ENCODE measurements around the gene SHC2. TPM values are rescaled to one million over a fixed set of nuclear protein-coding genes. Genes with fewer than 3 reads are reported as not detected.
"Not testable (repeated sequence)": the region's sequence is repeated elsewhere in the genome, so short reads cannot be mapped to it uniquely, and the experiment has no call there.

Gene SHC2
- polyA plus RNA-seq, 3 donors, result 15.4 to 162 (median 39.4) TPM

GRCh38 chr19:457636-458035 lies 3.2 kb downstream of the SHC2 start:
- H3K27ac ChIP-seq (ENCODE audit: low read depth, low read length), result no peak overlapping the region
- WGBS, 3 donors, result 91 to 98% (median 96%) methylated on average over 28 to 30 of the region's 30 CpGs

GRCh38 chr19:456547-457110 lies 4.2 kb downstream of the SHC2 start:
- 82 to 90% (median 86%) methylated on average over 18 of the region's 18 CpGs for WGBS, 3 donors

DNA sequence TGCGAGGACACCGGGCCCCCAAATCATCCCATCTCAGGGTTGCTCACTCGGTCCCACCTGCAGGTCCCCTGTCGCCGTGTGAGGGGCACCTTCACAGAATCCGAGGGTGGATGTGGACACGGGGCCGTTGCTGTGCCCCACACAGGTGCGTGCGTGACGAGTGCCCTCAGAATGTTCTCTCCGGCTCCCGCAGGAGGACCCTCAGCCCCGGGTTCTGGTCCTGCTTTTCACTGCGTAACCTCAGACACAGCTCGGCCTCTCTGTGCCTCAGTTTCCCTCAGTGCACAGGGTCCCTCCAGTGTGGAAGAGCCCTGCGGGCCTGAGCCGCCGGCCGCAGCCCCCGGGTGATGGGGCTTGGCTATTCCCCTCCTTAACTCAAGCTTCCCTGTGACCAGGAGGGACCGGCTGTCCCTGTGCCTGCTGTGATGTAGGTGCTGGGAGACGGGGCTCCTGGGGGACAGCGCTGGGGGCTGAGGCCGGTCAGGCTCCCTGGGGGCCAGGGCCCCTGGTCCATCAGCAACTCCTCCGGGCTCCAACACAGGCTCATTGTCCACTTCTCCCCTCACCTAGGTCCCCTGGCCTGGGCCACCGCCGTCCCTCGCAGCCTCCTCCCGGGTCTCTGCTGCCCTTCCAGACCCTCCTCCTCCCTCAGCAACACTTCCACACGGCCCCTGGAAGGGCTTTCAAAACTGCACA lies 4.8 kb downstream of the SHC2 start:
- 90 to 92% (median 90%) methylated on average over 31 of the region's 31 CpGs for WGBS, 3 donors
- no peak overlapping the region for H3K27ac ChIP-seq (ENCODE audit: low read depth, low read length)

More at GRCh38 chr19:456547-457110, 4.2 kb downstream of the SHC2 start:
- no peak overlapping the region for H3K27ac ChIP-seq (ENCODE audit: low read depth, low read length)

DNA sequence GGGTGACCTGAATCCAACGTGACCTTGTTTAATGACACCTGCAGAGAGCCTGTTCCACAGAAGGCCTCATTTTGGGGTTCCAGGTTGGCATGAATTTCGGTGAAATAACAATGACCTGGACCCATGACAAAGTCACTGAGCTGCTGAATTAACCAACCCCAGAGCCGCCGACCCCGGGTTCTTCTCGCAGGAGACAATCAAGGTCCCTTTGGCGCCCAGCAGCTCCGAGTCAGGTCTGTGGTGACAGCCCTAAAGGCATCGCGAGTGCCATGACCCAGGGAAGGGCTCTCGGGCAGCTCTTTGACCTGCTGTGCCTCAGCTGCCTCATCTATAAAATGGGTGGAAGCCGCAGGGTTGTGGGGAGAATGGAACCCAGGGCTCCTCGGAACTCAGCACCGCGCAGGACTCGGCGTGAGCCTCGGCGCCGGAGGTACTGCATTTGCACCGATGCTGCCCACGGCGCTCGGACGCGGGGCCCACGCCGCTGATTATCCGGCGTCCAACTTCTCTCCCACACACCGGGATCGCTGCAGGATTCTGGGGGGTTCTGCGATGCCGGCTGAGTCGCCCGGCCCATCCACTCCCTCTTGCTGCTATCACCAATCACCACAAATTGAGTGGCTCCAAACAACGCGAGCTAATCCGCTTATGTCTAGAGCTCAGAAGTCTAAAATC lies 5.7 kb downstream of the SHC2 start:
- 95 to 96% (median 95%) methylated on average over 39 of the region's 39 CpGs for WGBS, 3 donors
- no peak overlapping the region for H3K27ac ChIP-seq (ENCODE audit: low read depth, low read length)

DNA sequence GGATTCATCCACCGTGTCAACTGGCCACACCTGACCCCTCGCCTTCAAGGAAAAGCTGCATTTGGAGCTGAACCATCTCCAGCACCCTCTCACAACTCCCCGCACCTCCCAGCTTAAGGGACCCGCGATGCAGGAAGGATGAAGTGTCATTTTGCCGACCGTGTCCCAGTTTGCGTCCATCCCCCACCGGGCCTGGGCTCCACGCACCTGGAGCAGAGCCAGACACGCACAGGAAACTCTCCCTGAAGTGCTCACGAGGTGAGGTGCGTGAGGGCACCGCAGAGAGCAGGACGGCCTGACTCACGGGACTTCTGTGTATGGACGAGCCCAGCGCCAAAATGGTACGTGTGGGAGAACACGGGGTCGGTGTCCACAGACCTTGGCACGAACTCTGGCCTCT lies 7.2 kb downstream of the SHC2 start:
- no peak overlapping the region for H3K27ac ChIP-seq (ENCODE audit: low read depth, low read length)
- 90 to 94% (median 93%) methylated on average over 22 of the region's 22 CpGs for WGBS, 3 donors

DNA sequence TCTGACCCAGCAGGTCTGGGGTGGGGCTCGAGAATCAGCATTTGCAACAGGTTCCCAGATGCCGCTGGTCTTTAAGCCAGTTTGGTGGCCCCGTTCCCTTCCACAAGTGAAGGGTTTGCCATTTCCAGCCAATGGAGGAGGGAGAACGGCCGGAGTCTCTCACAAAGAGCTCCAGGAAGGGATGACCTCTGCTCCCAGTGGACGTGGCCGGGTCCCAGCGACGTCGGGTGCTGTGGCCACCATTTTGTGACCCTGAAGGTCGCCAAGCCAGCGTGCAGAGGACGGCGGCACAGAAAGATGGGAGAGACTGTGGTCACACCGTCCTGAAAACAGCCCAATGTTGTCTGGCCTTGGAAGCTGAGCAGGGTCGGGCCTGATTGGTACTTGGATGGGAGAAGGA lies 8.0 kb downstream of the SHC2 start:
- no peak overlapping the region for H3K27ac ChIP-seq (ENCODE audit: low read depth, low read length)
- WGBS, 3 donors, result 91 to 95% (median 95%) methylated on average over 16 of the region's 16 CpGs

GRCh38 chr19:450912-451481 lies 9.8 kb downstream of the SHC2 start:
- WGBS, 3 donors, result 95 to 99% (median 98%) methylated on average over 33 of the region's 33 CpGs
- H3K27ac ChIP-seq (ENCODE audit: low read depth, low read length), result not testable (repeated sequence)

GRCh38 chr19:449916-450315 lies 10.9 kb downstream of the SHC2 start:
- no peak overlapping the region for H3K27ac ChIP-seq (ENCODE audit: low read depth, low read length)
- WGBS, 3 donors, result 93 to 95% (median 95%) methylated on average over 17 to 20 of the region's 20 CpGs

DNA sequence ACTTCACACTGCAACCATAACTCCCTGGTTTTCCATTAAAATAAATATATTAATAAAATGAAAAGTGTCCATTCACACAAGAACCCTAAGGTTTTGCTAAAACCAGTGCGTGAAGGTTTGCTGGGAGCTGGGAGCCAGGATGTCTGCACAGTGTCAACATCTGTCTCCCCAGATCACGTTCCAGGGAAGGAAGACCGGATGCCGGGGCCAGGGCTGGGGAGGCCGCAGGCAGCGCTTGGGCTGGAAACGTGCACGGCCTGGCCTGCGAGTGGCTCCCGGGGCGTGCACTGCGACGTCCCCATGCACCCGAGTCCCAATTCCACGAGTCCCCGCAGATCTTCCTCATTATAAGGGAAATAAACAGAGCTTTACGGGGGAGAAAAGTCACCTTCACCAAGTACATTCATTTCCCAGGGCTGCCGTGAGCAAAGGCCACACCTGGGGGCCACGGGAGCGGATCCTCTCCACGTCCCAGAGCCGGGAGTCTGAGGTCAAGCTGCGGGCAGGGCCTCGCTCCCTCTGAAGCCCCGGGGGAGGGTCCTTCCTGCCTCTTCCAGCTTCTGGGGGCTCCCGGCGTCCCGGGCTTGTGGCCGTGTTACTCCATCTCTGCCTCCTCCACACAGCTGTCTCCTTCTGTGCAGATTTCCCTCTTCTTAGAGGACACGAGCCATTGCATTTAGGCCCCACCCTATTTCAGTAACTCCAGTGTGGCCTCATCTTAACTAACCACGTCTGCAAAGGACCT lies 12.8 kb downstream of the SHC2 start:
- H3K27ac ChIP-seq (ENCODE audit: low read depth, low read length), result no peak overlapping the region
- WGBS, 3 donors, result 37 to 72% (median 39%) methylated on average over 31 of the region's 31 CpGs

GRCh38 chr19:447064-447426 lies 13.8 kb downstream of the SHC2 start:
- 73 to 80% (median 77%) methylated on average over 24 of the region's 24 CpGs for WGBS, 3 donors
- no peak overlapping the region for H3K27ac ChIP-seq (ENCODE audit: low read depth, low read length)

GRCh38 chr19:444677-445210 lies 16.1 kb downstream of the SHC2 start:
- 96% methylated on average over 26 of the region's 26 CpGs for WGBS, 3 donors
- H3K27ac ChIP-seq (ENCODE audit: low read depth, low read length), result no peak overlapping the region

GRCh38 chr19:443005-443404 lies 17.8 kb downstream of the SHC2 start:
- no peak overlapping the region for H3K27ac ChIP-seq (ENCODE audit: low read depth, low read length)
- WGBS, 3 donors, result 88 to 100% (median 92%) methylated on average over 2 of the region's 2 CpGs

- H3K27ac ChIP-seq (ENCODE audit: low read depth, low read length), result no peak overlapping the region
- WGBS, 3 donors, result 92 to 100% (median 93%) methylated on average over 2 of the region's 2 CpGs
Measured at GRCh38 chr19:442085-442484, 18.7 kb downstream of the SHC2 start.

DNA sequence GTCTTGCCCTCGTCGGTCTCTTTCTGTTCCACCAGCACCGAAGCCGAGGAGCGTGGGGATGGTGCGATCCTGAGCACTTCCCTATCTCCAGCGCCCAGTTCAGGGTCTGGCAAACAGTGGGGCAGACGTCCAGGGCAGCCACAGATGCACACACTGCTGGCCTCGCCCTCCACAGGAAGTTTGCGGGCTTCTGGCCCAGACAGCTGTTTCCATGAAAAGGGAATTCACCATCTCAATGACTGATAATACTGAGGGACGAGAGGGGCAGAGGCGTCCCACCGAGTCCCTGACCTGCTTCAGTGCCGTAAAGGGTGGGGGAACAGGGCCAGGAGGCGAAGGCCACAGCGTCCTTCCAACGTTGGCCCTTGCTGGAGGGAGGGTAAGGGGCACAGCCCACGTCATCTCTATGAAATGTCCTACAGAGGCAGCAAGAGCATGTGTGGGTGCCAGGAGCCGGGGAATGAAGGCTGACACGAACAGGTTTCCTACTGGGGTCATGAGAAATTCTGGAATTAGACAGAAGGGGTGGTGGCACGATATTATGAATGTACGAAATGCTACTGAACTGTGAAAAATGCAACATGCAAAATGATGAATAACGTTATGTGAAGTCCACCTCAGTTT lies 19.5 kb downstream of the SHC2 start:
- H3K27ac ChIP-seq (ENCODE audit: low read depth, low read length), result no peak overlapping the region
- WGBS, 3 donors, result 44 to 70% (median 52%) methylated on average over 23 of the region's 23 CpGs

GRCh38 chr19:440391-441212 lies 20.2 kb downstream of the SHC2 start:
- H3K27ac ChIP-seq (ENCODE audit: low read depth, low read length), result no peak overlapping the region
- 81 to 89% (median 82%) methylated on average over 45 to 48 of the region's 48 CpGs for WGBS, 3 donors

GRCh38 chr19:439167-439900 lies 21.5 kb downstream of the SHC2 start:
- no peak overlapping the region for H3K27ac ChIP-seq (ENCODE audit: low read depth, low read length)
- 81 to 88% (median 86%) methylated on average over 25 to 27 of the region's 27 CpGs for WGBS, 3 donors

Measured in adipose tissue (tissue), 3 donors.